Kidney (tissue), 14 donors: ENCODE data around the gene WNT7B. TPM values are rescaled to one million over a fixed set of nuclear protein-coding genes. Genes with fewer than 3 reads are reported as not detected.

ENCODE experiments used
- DNase-seq, 5 donors: peaks; one replicate each; pipeline ENCODE4 v3.0.0-alpha.2; 2013 to 2020
- FAIRE-seq: peaks from 2 replicates; lab custom pipeline; 2012; peaks lifted over from hg19 to GRCh38; lab: Jason Lieb, UNC
- H3K27ac ChIP-seq, 2 donors: one replicate each; pipeline ENCODE4 v1.7.0; 2013; ENCODE audit warnings: low read depth in 2 of 2, low read length in 2 of 2, inconsistent platforms in 1 of 2
- H3K27me3 ChIP-seq: one replicate; pipeline ENCODE4 v1.7.1; 2013; ENCODE audit warnings: low read length, inconsistent platforms; ENCODE audit not compliant: control insufficient read depth, insufficient read depth
- H3K36me3 ChIP-seq, 3 donors: one replicate each; pipeline versions ENCODE4 v1.7.0 to v1.7.1; 2013; ENCODE audit warnings: low read length in 3 of 3, control low read depth in 1 of 3, inconsistent platforms in 1 of 3; ENCODE audit not compliant: insufficient read depth in 3 of 3, control insufficient read depth in 2 of 3
- H3K4me1 ChIP-seq, 3 donors: one replicate each; pipeline versions ENCODE4 v1.7.0 to v1.7.1; 2013; ENCODE audit warnings: low read length in 3 of 3, inconsistent platforms in 1 of 3, low read depth in 1 of 3; ENCODE audit not compliant: control insufficient read depth in 2 of 3, insufficient read depth in 2 of 3
- H3K4me3 ChIP-seq, 3 donors: one replicate each; pipeline versions ENCODE4 v1.7.0 to v1.8.1; 2013; ENCODE audit warnings: low read length in 3 of 3, control low read depth in 1 of 3, inconsistent platforms in 1 of 3
- H3K9ac ChIP-seq, 3 donors: one replicate each; pipeline versions ENCODE4 v1.7.0 to v1.7.1; 2013; ENCODE audit warnings: low read length in 3 of 3, control low read depth in 1 of 3, inconsistent platforms in 1 of 3
- H3K9me3 ChIP-seq, 3 donors: one replicate each; pipeline versions ENCODE4 v1.7.0 to v1.7.1; 2013; ENCODE audit warnings: low read length in 3 of 3, control low read depth in 1 of 3, inconsistent platforms in 1 of 3; ENCODE audit not compliant: control insufficient read depth in 2 of 3, insufficient read depth in 1 of 3
- CTCF ChIP-seq: IDR thresholded peaks from 3 replicates; pipeline ENCODE4 v1.5.1; 2012; ENCODE audit warnings: mild to moderate bottlenecking, moderate library complexity, borderline replicate concordance; ENCODE audit not compliant: insufficient read depth; ENCODE audit errors: extremely low read depth
- intact Hi-C: fragments of 100-400 bp; cut with DNase I; formaldehyde crosslinking; loops from one replicate; pipeline ENCODE4 v1.11.1; 2022
- polyA plus RNA-seq: library from polyadenylated mRNA; stranded (reverse); fragments of 350-450 nt; fragmentation: Illumina TruSeq; extraction: RNeasy Lipid Tissue Mini Kit (QIAGEN cat#74804); gene quantifications from one replicate; pipeline ENCODE4 v1.2.3, GENCODE V29; 2014; ENCODE audit warnings: low read depth, low replicate concordance; ENCODE audit not compliant: insufficient read depth
- total RNA-seq: library from RNA; stranded (reverse); fragmentation: NEBNext Ultra II Directional; extraction: Animal tissue kit (Norgen Biotek cat#: 25700); gene quantifications from one replicate; pipeline ENCODE4 v1.2.1, GENCODE V29; 2021
- donor health status: control.
- donor health status: control.
- donor health status: control.
- donor health status: control.
- donor health status: control.
- donor health status: DM: yes; HTN: yes; CAD: no.
- donor health status: Normal renal cell carcinoma (clear cell type).

WNT7B gene
- total and polyA plus RNA-seq, 2 donors from 2014 or later, result 1.6 to 2.4 TPM

DNA sequence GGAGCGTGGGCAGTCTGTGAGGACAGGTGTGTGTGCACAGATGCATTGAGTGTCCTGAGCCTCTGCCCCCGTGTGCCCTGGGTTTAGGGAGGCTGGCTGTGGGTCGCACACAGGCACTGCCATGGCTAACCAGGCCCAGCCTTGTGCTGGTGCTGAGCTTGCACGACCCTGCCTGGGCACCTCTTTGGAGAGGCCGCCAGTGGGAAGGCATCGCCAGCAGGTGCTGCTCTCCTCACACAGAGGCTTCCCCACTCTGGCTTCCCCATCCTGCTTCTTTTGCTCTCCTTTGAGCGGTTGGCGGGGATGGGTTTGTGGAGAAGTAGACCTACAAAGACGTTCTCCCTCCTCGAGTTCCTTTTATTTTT is 4.1 kb downstream of the WNT7B start:
- Histone ChIP-seq H3K27ac (no peak overlapping the region), H3K9ac (no peak overlapping the region), H3K4me1 (peaks cover 0 to 10% (median 0%) of the 10 kb centered on the region in 3 donors), H3K9me3 (no peaks in the 10 kb centered on the region), H3K36me3 (no peaks in the 10 kb centered on the region), H3K27me3 (peaks cover 28% of the 10 kb centered on the region), H3K4me3 (no peak overlapping the region)
- TF ChIP-seq CTCF, result no peak
- intact Hi-C loops, result no loop called here
- FAIRE-seq (no peak), DNase-seq (no peak)

DNA sequence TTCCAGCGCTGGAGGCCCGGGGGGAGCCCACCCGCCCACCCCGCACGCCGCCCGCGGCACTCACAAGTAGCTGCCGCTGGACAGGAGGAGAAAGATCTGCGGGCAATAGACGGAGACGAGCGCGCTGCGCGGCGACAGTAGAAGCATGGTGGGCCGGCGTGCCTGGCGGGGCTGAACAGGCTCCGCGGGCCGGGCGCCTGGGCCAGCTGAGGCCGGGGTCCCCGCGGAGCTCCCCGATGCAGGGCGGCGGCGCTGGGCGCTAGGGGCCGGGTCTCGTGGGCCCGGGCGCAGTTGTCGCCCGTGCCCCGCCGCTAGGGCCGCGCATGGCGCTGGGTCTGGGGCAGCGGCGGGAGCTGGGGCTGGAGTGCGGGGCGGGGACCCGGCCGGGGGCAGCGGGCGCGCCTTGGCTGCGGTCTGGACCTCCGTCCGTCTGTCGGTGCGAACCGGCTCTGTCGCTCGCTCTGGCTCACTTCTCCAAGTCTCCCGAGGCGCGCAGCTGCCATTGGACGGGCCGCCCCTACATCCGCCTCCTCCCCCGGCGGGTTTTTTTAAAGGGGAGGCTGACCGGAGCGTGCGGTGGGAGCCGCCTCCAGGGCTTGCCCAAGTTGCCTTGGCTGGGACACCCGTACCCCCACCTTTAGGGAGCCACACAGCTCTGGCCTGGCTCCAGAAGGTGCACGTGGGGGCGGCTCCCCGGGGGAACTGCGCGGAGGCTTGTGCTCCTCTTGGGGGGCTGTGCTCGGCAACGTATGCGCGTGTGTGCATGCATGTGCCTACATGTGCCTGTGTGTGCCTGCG is 4.7 kb downstream of the WNT7B start:
- Histone ChIP-seq H3K9ac (no peak overlapping the region), H3K27ac (no peak overlapping the region), H3K9me3 (no peaks in the 10 kb centered on the region), H3K36me3 (no peaks in the 10 kb centered on the region), H3K27me3 (peaks cover 23% of the 10 kb centered on the region), H3K4me1 (peaks cover 0 to 9% (median 0%) of the 10 kb centered on the region in 3 donors), H3K4me3 (no peak overlapping the region)
- DNase-seq, result peak in 1 of 5 donors; percentile 20
- FAIRE-seq, result no peak
- TF ChIP-seq CTCF, result no peak
- intact Hi-C loops, result no loop called here

- peak in 2 of 5 donors; percentile 37 to 42 for DNase-seq
- Histone ChIP-seq H3K27ac (no peak overlapping the region), H3K4me3 (peak overlapping the region in 1 of 3 donors; percentile 21), H3K27me3 (peaks cover 23% of the 10 kb centered on the region), H3K36me3 (no peaks in the 10 kb centered on the region), H3K9ac (no peak overlapping the region), H3K9me3 (no peaks in the 10 kb centered on the region), H3K4me1 (peaks cover 0 to 9% (median 0%) of the 10 kb centered on the region in 3 donors)
- intact Hi-C loops, result no loop called here
- TF ChIP-seq CTCF, result no peak
- FAIRE-seq, result no peak
These were observed 5.4 kb downstream of the WNT7B start for GRCh38 chr22:45971408-45972028.
